GM21515 (cell line): ENCODE data around the gene TAF15.

Source experiments
- ATAC-seq: cut with Tn5 transposase; IDR thresholded peaks from one replicate; pipeline ENCODE4 v1.9.1; 2021; ENCODE audit not compliant: unreplicated experiment

Gene TAF15

DNA sequence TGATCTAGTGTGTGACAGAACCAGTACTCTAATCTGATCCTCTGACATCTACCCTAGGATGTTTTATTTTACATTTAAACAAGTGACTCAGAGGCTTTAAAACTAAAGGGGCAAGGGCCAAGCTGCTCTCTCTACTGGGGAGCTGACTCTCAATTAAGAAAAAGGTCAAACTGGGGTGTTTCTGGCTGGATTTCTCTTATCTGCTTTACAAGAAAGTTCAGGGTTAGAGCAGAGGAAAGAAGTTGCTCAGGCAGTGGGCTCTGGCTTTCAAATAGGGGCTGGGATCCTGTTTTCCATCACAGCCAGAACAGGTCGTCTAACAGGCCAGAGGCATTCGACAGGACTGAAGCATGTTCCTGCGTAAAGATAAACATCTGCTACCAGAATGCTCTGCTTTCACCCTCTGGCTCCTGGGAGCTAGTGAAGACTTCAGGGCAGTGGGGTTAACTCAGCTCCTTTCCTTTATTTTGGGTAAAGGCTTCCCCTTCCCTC, 22.3 kb upstream of the TAF15 start:
- ATAC-seq: no peak

DNA sequence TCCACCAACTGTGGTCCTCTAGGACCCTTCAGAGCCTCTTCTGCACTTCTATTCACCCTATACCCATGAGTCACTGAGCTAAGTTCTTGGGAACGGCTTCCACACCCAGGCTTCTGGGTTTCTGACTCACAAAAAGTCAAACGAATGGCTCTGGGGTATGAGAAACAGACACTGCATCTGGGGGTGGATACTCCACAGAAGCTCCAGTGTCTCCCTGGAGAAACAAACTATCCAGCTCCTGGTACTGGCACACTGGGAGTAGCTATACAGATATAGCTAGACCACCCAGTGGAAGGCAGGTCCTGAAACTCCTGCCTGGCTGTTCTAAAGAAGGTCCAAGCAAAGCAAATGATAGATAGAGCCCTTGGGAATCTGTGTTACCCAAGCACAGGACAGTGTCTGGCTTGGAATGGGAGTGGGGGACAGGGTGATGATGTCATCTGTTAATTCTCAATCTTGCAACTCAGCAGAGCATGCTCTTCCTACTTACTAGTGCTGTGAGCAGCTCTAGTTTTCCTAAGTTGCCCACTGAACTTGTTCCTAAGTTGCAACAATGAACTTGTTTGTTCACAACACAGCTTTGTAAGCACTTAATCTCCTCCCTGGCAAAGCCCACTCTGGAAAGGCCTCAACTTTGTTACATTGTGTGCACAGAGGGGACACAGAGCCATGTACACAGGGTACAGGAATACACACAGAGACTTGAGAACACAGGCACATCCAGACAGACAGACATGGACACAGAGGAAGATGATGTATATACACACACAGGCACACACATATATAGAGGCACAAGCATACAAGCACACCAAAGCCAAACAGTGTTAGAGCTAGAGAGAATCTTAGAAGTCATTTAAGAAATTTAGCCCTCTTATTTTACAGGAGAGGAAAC, 20.6 kb upstream of the TAF15 start:
- ATAC-seq: no peak

DNA sequence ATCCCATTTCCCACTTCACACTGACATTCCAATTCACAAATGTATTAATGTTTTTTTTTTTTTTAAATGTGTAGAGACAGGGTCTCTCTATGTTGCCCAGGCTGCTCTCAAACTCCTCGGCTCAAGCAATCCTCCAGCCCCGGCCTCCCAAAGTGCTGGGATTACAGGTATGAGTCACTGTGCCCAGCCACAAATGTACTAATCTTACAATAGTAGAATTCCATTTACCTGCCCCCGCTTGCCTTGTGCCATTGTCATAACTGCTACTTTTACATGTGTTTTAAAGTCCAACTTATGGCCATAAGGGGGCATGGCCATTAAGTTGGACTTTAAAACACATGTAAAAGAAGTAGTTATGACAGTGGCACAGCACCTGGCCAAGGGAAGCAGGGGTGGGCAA, 18.4 kb upstream of the TAF15 start:
- ATAC-seq: no peak

DNA sequence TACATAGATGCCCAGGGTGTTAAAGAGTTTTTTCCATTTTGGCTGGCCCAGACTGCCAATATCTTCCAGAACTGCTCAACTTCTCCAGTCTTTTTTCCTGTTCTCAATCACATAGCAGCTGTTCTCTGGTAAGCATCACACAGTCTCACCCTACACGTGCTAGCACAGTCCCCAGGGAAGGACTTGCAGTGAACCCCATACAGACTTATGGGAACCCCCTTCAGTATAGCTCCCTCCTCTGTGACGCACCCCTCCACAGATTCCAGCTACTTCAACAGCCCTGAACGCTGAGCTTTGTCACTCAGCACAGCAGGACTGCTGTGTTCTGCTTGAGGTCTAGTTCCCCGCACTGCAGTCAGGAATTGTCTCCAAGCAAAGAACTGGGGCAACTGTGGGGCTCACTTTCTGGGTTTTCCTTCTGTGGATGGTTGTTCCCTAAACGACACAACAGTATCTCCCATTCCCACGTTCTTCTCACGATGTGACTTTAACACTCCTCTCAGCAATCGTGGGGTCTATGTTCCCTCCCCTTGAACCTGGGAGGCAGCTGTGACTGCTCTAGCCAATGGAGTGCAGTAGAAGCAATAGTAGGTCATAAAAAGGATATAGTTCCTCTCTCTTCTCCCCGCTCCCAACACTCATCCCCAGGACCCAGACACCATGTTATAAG, 17.5 kb upstream of the TAF15 start:
- ATAC-seq: no peak

DNA sequence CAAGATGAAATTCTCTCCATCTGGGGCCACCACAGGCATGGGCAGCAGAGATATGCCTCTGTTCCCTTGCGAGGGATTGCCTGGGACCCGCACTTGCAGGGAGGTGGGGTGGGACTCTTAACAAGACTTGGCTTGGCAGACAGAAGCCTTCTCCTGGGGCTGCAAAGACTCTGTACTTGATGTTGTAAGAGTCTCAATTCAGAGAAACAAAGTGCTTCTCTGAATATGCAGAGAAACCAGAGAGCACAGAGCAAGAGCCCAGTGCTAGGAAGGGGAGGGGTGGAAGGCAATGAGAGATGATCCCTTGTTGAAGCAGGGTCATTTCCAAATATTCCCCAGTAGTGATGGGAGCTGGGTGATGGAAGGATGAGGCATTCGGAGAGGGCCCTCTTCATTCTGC, 16.0 kb upstream of the TAF15 start:
- ATAC-seq: no peak

DNA sequence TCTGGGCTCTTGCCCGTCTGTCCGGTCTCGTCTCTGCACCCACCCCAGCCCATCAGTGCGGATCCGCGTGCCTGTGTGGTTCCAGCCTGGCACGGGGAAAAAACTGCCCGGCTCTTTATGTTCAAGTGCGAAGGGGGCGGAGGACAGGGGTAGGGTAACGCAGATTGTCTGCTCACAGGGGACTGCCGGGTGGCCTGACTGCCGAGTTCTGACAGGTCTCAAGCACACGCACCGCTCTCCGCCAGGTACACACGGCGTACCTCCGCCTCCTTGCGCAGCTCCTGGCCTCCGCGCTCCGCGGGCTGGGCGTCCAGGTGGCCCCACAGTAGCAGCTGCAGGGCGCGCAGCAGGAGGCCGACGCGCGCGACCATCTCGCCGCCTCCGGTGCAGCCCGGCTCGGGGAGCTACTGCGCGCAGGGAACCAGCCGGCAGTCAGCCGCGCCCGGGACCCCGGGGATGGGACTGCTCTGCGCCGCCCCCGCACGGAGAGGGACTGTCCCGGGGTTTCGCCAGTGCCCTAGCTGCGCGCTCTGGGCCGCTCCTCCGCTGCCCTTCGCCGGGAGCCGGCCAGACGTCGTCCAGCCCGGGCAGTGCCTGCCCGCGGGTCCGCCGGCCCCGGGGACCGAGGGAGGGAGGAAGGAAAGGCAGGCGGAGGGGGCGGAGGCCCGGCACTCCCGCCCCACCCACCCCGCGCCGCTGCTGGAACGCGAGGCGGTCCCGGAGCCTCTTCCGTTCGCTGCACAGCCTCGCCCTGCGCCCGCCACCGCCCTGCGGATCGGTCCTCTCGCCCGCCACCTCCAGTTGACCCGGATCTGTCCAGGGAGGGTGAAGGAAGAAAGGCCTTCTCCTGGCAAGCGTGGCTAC, 14.0 kb upstream of the TAF15 start, which contains the start of gene MMP28:
Gene MMP28, minus strand, starts transcription at position 635 of the 864 bp plus-strand sequence. Its CDS starts 264 bp downstream, at position 371.
- no peak for ATAC-seq

DNA sequence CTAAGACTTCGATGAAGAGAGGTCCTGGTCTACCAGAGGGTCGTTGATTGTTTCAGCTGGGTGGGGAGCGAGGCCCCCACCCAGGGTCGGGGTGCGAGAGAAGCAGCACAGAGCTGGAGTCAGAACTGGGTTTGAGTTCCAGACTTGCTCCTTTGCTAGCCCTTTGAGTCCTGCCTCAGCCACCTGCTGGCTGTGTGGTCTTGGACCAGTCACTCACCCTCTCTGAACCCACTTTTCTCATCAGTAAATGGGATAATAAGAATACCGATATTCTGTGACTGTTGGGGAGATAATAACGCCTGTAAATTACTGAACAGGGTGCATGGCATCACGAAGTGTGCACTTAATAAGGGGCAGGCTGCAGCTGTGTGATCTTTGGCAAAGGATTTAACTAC, 13.4 kb upstream of the TAF15 start:
- ATAC-seq: no peak

DNA sequence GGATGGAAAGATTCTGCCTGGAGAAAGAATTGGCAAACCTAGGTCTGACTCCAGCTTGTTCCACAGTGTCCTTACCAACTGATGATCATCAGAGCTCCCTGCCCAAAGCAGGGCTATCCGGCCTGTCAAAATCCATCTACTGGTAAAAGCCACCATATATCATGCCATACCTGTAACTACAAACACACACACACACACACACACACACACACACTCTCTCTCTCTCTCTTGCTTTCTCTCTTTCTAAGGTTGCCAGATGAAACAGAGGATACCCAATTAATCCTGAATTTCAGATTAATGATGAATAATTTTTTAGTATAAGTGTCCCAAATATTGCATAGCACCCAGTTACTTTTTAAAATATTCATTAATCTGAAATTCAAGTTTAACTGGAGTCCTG, 12.3 kb upstream of the TAF15 start:
- ATAC-seq: no peak

DNA sequence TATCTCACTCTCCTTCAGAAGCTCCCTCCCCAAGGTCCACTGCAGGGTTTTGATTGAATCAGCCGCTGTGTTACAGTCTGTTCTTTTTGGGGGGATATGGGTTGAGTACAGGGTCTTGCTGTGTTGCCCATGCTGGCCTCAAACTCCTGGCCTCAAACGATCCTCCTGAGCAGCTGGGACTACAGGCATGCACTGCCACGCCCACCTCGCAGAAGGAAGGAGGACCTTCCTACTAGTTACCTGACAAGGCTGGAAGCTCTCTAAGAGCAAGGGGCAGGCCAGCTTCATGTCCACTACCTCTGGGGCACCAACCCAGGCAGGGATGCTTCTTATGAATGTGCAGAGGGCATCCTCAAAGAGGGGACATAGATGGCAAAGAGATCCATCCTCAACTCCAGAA, 11.9 kb upstream of the TAF15 start:
- no peak for ATAC-seq

DNA sequence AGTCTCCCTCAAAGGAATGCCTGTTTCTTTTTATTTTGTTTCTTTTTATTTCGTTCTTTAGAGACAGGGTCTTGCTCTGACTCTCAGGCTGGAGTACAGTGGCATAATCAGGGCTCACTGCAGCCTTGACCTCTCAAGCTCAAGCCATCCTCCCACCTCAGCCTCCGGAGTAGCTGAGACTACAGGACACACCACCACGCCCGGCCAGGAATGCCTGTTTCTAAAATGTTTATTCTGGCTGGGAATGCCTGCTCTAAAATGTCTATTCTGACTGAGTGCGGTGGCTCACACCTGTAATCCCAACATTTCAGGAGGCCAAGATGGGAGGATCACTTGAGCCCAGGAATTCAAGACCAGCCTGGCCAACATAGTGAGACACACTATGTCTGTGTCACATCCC, 11.4 kb upstream of the TAF15 start:
- no peak for ATAC-seq

DNA sequence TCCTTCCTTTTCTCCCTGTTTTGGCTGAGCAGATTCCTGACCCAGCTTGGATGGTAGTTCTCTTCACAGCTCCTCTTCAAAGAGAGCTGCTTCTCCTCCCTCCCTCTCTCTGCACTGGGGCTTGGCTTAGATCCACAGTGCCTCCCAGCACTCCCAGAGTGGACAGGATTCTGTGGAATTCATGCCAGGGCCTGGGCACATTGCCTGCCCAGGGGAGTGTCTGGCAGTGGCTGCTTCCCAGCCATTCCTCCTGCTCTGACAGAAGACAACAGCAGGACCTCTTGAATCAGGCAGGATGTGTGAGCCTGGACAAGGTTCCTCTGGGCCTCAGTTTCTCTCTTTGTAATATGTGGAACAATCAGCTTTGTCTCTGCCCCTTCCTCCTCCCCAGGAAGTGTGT, 9.3 kb upstream of the TAF15 start:
- ATAC-seq: no peak

DNA sequence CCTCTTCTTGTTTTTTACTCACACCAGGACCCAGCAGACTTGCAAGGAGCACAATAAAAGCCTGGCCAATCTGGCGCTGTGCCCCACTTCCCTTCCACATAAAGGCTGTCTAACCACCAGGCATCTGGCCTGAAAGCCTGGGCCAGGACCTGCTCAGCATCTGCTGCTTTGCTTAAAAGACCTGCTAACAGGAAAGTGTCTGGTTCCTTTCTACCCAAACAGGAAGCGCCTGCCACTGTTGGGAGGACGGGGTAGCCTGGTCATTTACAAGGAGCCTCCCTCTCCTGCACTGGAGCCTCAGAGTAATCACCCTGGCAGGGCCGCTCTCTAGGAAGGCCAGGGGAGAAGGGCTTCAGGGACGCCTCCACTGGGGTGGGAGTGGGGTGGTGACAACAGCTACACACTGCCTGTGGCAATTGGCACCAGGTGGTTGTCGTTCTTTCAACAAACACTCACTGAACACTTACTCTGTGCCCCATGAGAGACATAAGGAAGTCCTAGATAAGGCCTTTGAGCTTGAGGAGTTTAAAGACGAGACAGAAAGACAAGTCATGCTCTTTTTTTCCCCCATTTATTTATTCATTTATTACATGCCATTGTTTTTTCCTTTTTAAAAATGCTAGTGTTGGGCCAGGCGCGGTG, 7.6 kb upstream of the TAF15 start:
- no peak for ATAC-seq

DNA sequence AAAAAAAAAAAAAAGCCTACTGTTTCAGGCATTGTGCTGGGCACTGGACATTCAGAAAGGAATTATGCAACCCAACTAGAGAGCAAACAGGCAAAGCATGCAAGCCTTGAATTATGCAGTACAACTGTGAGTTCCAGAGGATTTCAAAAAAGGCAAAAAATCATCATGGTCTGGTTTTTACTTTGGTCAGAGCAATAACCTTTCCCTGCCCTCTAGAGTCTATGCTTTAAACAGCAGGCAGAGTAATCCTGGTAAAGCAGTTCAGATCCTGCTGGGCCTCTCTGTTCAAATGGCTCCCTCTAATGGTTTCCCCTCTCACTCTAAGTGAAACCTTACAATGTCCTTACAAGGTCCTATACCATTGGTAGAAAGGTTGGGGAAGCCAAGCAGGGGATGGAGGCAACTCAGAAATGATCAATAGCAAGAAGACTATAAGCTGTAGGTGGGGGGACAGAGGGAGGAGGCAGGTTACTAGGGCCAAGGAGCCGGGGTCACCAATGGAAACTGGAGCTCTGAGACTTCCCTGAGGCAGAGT, 4.6 kb upstream of the TAF15 start:
- ATAC-seq: no peak

DNA sequence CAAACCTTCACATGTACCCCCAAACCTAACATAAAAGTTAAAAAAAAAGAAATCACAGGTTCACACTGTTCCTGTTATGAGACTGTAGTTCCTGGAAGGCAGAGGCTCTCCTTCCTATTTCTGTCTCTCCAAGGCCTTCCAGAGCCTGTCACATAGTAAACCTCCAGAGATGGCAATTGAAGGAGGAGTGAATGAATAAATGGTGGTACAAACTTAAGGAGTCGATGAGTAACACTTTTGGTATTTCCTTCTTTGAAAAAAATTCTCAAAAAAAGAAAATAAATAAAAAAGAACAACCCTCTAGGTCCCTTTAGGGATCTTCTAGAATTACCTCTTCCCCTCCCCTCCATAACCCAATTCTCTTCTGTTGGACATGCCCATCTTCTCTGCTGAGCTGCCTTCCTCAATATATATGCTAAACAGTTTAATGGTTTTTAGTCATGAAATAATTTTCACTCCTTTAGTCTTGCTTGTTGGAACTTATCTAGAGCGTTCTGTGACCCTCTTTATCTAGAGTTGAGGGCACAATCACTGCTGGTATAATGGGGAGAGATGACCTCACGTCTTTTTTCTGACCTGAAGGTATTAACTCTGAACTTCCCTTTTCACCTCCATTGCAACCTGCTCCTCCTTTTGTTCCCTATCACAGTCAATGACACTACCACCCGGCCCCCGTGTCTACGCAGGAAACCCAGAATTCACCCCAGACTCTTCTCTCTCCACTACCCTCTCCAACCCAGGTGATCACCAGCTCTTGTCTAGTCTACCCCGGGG, 1.7 kb upstream of the TAF15 start:
- ATAC-seq: no peak

DNA sequence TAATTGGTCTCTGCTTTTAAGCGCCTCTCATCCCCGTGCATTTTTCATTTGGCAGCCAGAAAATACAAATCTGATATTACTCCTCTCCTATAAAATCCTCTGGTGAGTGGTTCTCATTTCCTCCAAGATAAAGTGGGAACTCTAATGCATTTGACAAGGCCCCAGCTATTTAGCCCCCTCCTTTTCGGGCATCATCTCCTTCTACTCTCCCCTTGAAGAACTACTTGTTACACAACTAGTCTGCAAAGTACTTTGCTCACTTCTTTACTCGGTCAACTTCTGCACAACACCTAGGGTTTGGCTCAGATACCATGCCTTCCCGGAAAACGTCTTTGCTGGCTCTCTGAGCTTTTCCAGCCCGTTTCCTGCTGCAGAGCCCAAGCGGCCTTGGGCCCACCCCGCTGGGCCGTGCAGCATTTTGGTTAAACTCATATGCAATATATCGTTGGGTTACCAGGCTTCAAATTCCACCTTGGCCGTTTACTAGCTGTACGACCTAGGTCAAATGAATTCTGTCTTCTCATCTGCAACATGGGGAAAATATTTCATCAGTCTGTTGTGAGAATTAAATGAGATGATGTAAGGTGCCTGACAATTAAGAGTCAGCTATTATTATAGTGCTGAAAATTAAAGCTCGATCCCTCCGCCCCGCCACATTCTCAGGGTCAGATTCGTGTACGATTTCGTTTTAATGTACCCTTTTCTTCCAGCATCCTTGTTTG, 883 bp upstream of the TAF15 start:
- no peak for ATAC-seq

DNA sequence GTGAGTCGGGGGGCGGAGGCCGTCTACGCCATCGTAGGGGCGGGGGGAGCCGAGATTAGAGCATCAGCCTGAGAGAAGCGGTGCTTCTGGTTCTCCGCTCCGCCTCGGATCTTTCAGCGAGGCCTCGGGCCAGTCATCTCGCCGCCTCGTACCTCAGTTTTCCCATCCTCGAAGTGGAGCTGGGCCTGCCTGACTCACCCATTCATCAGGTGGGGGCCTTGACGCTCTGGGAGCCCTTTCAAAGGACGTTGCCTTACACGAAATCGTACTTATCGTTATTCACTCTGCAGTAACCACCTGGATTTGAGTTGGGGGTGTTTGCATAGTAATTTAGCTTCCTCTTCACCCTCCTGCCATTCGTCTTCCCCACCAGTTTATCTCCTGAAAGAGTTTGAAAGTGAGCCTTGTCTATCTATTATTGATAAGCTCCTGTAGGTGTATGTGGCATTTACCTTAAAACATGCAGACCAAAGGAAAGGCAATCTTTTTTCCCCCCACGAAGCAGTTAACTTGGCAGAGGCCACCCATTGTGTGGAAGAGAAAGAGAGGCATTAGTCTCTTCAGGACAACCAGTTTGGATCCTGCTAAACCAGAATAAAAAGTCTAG, 674 bp downstream of the TAF15 start:
- no peak for ATAC-seq

DNA sequence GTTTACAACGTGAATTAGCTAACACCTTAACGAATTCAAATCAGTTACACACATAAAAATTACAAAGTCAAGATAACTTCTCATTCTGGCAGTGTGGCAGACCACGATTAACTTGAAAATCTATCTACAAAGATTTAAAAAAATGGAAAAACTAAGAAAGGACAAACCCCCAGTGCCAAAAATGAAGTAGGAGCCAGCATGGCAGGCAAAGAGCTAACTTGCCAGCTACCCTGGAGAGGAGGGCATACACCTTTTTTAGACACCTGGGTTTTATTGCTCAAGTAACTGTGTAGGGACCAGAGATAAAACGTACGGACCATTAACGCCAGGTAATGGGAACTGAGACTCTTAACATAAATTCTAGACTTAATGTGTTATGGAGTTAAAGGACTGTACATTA, 2.5 kb downstream of the TAF15 start:
- no peak for ATAC-seq

DNA sequence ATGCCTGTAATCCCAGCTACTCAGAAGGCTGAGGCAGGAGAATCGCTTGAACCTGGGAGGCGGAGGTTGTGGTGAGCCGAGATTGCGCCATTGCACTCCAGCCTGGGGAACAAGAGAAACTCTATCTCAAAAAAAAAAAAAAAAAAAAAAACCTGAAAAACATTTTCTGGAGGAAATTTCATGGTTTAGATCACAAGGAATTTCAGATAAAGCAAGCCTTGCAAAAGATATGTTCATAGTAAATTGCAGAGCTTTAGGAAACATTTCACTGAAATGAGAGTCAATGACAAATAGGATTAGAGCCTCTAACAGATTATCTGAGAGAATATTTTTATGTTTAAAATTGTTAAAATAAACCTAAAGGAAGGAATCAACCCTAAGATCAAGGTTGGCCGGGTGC, 3.2 kb downstream of the TAF15 start:
- ATAC-seq: no peak

DNA sequence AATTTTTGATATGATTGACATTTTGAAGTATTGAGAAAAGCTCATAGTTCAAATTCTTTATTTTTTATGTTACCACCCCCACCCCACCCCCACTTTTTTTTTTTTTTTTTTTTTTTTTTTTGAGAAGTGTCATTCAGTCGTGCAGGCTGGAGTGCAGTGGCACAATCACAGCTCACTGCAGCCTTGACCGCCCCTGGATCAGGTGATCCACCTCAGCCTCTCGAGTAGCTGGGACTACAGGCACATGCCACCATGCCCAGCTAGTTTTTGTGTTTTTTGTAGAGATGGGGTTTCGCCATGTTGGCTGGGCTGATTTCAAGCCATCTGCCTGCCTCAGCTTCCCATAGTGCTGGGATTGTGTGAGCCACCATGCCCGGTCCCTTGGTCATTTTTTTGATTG, 7.4 kb downstream of the TAF15 start:
- ATAC-seq: no peak
